SJSA1 (cell line): Measurements from ENCODE around the gene RTKN. TPM values are rescaled to one million over a fixed set of nuclear protein-coding genes. Genes with fewer than 3 reads are reported as not detected.

ENCODE experiments used
- DNase-seq, 2 experiments: peaks; one replicate each; pipeline ENCODE4 v3.0.0-alpha.2; 2015 to 2020; ENCODE audit warnings: low spot score in 2 of 2, low read depth in 1 of 2
- H3K27ac ChIP-seq: fragments of 250-450 bp; sonication (Bioruptor Pico); 2 replicates; pipeline ENCODE4 v1.5.1; 2020; ENCODE audit warnings: mild to moderate bottlenecking, moderate library complexity
- H3K27me3 ChIP-seq: fragments of 250-450 bp; sonication (Bioruptor Pico); replicated peaks from 2 replicates; pipeline ENCODE4 v1.5.1; 2020; ENCODE audit warnings: mild to moderate bottlenecking, moderate library complexity
- H3K36me3 ChIP-seq: fragments of 250-450 bp; sonication (Bioruptor Pico); 2 replicates; pipeline ENCODE4 v1.5.1; 2020; ENCODE audit warnings: mild to moderate bottlenecking
- H3K4me1 ChIP-seq: fragments of 250-450 bp; sonication (Bioruptor Pico); replicated peaks from 2 replicates; pipeline ENCODE4 v1.6.1; 2021; ENCODE audit warnings: mild to moderate bottlenecking
- H3K4me3 ChIP-seq: fragments of 250-450 bp; sonication (Bioruptor Pico); 2 replicates; pipeline ENCODE4 v1.5.1; 2020; ENCODE audit warnings: mild to moderate bottlenecking
- H3K9me3 ChIP-seq: fragments of 250-450 bp; sonication (Bioruptor Pico); replicated peaks from 2 replicates; pipeline ENCODE4 v1.5.1; 2020; ENCODE audit warnings: mild to moderate bottlenecking
- total RNA-seq: library from RNA; depleted of rRNA; stranded (reverse); fragments of >200 nt; shearing (Covaris generic); gene quantifications from 2 replicates; pipeline ENCODE4 v1.2.3, GENCODE V29; 2014; rRNA removed

Gene RTKN
- total RNA-seq, 1 experiment from 2014 or later = 8.7 TPM

DNA sequence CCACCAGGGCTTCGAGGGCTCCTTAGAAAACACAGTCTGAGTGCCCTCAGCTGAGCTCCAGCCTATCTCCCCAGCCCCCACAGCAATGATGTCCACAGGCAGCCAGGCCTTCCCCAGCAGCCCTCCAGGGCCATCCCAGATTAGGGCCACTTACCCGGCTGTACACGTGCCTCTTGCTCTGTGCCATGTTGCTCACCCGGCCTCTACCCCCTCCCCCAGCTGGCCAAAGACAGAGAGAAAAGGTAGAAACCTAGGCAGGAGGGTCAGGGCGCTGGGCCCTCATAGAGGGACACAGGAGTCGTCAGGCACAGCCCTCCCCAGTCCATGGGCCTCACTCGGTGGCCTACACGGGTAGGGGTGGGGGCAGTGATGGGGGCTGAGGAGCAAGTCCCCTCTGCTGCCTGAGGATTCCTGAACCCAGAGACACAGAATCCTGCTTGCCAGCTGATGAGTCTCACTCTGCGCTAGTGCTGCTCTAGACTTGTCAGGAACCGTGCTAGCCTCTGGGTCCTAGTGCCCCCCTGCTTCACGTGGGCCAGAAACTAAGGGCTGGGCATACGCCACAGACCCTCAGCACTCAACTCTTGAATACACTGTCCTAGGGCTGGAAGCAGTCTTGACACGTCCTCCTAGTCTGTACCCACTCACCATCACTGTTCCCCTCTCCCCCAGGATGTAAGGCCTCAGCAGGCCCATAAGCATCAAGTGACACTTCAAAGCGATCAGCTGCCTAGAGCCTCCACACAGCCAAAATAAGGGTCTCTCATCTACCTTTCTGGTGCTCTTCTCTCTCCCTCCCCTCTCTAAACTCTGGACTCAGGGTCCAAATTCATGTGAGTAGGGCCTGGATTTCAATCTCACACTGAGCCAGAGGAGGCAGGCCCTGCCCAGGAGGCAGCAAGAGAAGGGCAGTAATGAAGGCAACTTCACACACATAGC is 61.6 kb downstream of the RTKN start, which contains the start of gene DCTN1:
DCTN1 (minus strand) TSS at position 461 of the 939 bp plus-strand sequence; CDS start at position 187, 274 bp downstream.
- Histone ChIP-seq H3K4me3 (no peak within 1 kb of the TSS), H3K27me3 (no peaks in the 10 kb centered on the region)
- DNase-seq = no peak

DNA sequence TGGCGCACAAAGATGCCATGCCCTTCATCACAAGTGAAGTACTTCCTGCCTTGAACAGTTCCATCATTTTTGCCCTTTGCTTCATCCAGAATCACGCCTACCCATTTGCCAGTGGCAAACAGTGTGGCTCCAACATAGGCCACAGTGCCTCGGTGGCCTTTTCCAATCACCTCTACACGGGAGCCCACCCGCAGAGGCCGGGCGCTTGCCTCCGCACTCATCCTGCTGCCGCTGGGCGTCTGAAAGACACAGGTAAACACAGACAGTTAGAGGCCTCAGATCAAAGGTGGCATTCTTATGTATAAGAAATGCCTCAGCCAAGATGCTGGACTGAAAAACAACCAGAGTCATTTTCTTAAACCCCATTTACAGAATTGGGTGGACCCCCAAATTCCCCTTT is 63.7 kb downstream of the RTKN start:
- DNase-seq = no peak
- H3K27ac ChIP-seq = no peak overlapping the region
- H3K4me3 ChIP-seq = no peak overlapping the region
- peaks cover 40% of the 10 kb centered on the region for H3K36me3 ChIP-seq
- H3K9me3 ChIP-seq = no peaks in the 10 kb centered on the region
- H3K27me3 ChIP-seq = no peaks in the 10 kb centered on the region
- H3K4me1 ChIP-seq = peaks cover 7% of the 10 kb centered on the region

More for the DNA sequence above, 61.6 kb downstream of the RTKN start, which contains the start of gene DCTN1:
- Histone ChIP-seq H3K27ac (no peak within 1 kb of the TSS), H3K36me3 (peaks cover 52% of the 10 kb centered on the region), H3K9me3 (no peaks in the 10 kb centered on the region), H3K4me1 (peaks cover 7% of the 10 kb centered on the region)

DNA sequence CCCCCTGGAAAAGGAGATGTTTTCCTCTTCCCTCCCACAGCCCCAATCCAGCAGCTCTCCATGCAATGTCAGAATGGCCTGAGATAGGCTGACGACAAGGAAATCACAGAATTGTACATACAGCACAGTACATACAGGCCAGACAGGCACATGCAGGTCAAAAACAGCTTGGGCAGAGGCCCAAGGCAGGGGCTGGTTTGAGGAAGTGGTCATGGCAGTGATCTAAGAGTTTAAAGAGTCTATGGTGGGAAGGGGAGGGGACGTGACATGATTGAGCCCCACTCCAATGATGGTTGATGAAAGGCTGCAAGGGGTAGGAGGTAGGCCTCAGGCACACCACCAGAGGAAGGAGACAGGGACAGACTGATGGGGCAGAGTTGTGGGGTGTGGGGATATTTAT is 65.9 kb downstream of the RTKN start:
- H3K9me3 ChIP-seq = no peaks in the 10 kb centered on the region

More for the DNA sequence above, 65.9 kb downstream of the RTKN start:
- Histone ChIP-seq H3K4me1 (peaks cover 7% of the 10 kb centered on the region), H3K4me3 (no peak overlapping the region), H3K27ac (no peak overlapping the region), H3K36me3 (peaks cover 49% of the 10 kb centered on the region), H3K27me3 (no peaks in the 10 kb centered on the region)
- DNase-seq = no peak

Other genes starting within 250 kb of the RTKN start
- gene MTHFD2, start 243.3 kb downstream of the RTKN start, total RNA-seq = 118 and 125 TPM in 2 replicates
- 0.08 TPM in 1 of 2 replicates, not detected in the other for gene SLC4A5, start 98.5 kb downstream of the RTKN start, total RNA-seq
- gene DCTN1, start 61.6 kb downstream of the RTKN start, total RNA-seq = 95.2 and 136 TPM in 2 replicates
- gene C2orf81, start 20.3 kb downstream of the RTKN start, total RNA-seq = 0.34 and 1.3 TPM in 2 replicates
- 13.8 and 15.2 TPM in 2 replicates for gene WDR54, start 20.2 kb downstream of the RTKN start, total RNA-seq
- gene INO80B, start 13.2 kb upstream of the RTKN start, total RNA-seq = 10.1 and 14.0 TPM in 2 replicates
- 36.1 and 39.6 TPM in 2 replicates for gene WBP1, start 16.5 kb upstream of the RTKN start, total RNA-seq
- gene MOGS, start 23.4 kb upstream of the RTKN start, total RNA-seq = 38.7 and 41.2 TPM in 2 replicates
- 30.4 and 55.7 TPM in 2 replicates for gene MRPL53, start 30.7 kb upstream of the RTKN start, total RNA-seq
- gene CCDC142, start 41.1 kb upstream of the RTKN start, total RNA-seq = 5.4 and 12.4 TPM in 2 replicates
- 19.8 and 22.9 TPM in 2 replicates for gene TTC31, start 41.1 kb upstream of the RTKN start, total RNA-seq
- gene LBX2, start 57.7 kb upstream of the RTKN start, total RNA-seq = 0.18 and 1.6 TPM in 2 replicates
- gene PCGF1, start 65.8 kb upstream of the RTKN start, total RNA-seq = 15.8 and 19.3 TPM in 2 replicates
- not detected in 2 replicates for gene TLX2, start 72.5 kb upstream of the RTKN start, total RNA-seq
- not detected in 2 replicates for gene DQX1, start 84.3 kb upstream of the RTKN start, total RNA-seq
- 88.4 and 151 TPM in 2 replicates for gene AUP1, start 87.8 kb upstream of the RTKN start, total RNA-seq
- gene HTRA2, start 88.0 kb upstream of the RTKN start, total RNA-seq = 28.3 and 36.8 TPM in 2 replicates
- 10.4 and 14.8 TPM in 2 replicates for gene LOXL3, start 112.0 kb upstream of the RTKN start, total RNA-seq
- gene DOK1, start 112.8 kb upstream of the RTKN start, total RNA-seq = 13.6 and 14.4 TPM in 2 replicates
- gene M1AP, start 206.4 kb upstream of the RTKN start, total RNA-seq = not detected in 2 replicates
- gene SEMA4F, start 212.3 kb upstream of the RTKN start, total RNA-seq = 8.1 and 8.3 TPM in 2 replicates